ENCODE measurements around the gene FBXL3.

DNA sequence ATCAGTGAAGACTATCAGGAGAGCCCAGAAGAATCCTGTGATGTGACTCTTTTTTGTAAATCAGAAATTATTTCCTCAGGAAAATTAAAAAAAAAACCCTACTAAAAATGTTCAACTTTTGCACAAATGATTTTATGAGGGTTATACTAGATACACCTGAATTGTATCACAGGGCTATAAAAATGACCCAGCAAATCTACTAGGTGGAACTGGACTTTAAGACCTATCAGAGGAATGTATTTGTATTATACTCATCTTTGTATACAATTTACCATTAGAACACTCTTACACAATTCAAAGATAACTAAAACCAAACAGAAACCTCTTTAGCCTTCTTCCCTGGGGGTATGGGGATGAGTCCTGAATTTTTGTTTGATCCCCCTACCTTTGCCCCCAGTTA, 7.2 kb downstream of the FBXL3 start:
- TF ChIP-seq, protein P1, sequence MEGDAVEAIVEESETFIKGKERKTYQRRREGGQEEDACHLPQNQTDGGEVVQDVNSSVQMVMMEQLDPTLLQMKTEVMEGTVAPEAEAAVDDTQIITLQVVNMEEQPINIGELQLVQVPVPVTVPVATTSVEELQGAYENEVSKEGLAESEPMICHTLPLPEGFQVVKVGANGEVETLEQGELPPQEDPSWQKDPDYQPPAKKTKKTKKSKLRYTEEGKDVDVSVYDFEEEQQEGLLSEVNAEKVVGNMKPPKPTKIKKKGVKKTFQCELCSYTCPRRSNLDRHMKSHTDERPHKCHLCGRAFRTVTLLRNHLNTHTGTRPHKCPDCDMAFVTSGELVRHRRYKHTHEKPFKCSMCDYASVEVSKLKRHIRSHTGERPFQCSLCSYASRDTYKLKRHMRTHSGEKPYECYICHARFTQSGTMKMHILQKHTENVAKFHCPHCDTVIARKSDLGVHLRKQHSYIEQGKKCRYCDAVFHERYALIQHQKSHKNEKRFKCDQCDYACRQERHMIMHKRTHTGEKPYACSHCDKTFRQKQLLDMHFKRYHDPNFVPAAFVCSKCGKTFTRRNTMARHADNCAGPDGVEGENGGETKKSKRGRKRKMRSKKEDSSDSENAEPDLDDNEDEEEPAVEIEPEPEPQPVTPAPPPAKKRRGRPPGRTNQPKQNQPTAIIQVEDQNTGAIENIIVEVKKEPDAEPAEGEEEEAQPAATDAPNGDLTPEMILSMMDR (IDR thresholded peaks at IDR 0.05 in 8 of 11, conservative IDR thresholded peaks at IDR 0.05 in 3 of 11): no peak
- no peak for TF ChIP-seq POLR2A (IDR thresholded peaks at IDR 0.05)
- no peak for TF ChIP-seq POLR2AphosphoS5 (IDR thresholded peaks at IDR 0.05)

Measured in spleen (tissue), 7 donors.